Ecto neural progenitor cell (in vitro differentiated cells): ENCODE measurements around the gene CPHXL.

Source experiments
- DNase-seq: peaks from one replicate; pipeline ENCODE4 v3.0.0-alpha.2; 2018; ENCODE audit warnings: low spot score

CPHXL gene

GRCh38 chr16:75726390-75726789 lies at the start of gene CPHXL:
Gene CPHXL, minus strand, starts transcription at chr16:75726490. Its CDS starts 48 bp downstream, at chr16:75726442.
- no peak for DNase-seq

- DNase-seq = no peak
These were observed 47.9 kb upstream of the CPHXL start for GRCh38 chr16:75774197-75774596.

- no peak for DNase-seq
These were observed 43.8 kb upstream of the CPHXL start for GRCh38 chr16:75770051-75770450.

- DNase-seq = peak; percentile 54
These were observed 38.0 kb upstream of the CPHXL start for GRCh38 chr16:75764154-75764768.

GRCh38 chr16:75763204-75763603 lies 36.9 kb upstream of the CPHXL start:
- no peak for DNase-seq

GRCh38 chr16:75762746-75763145 lies 36.5 kb upstream of the CPHXL start:
- DNase-seq = no peak

- DNase-seq = no peak
These were observed 34.8 kb upstream of the CPHXL start for GRCh38 chr16:75761108-75761507.

- DNase-seq = no peak
These were observed 33.8 kb upstream of the CPHXL start for GRCh38 chr16:75760018-75760519.

- no peak for DNase-seq
These were observed 31.9 kb upstream of the CPHXL start for GRCh38 chr16:75758215-75758614.

GRCh38 chr16:75754141-75754540 lies 27.9 kb upstream of the CPHXL start:
- DNase-seq = no peak

GRCh38 chr16:75750528-75750927 lies 24.2 kb upstream of the CPHXL start:
- no peak for DNase-seq

GRCh38 chr16:75746359-75746758 lies 20.1 kb upstream of the CPHXL start:
- no peak for DNase-seq

- DNase-seq = no peak
These were observed 19.5 kb upstream of the CPHXL start for GRCh38 chr16:75745823-75746222.

GRCh38 chr16:75745242-75745641 lies 19.0 kb upstream of the CPHXL start:
- no peak for DNase-seq

- DNase-seq = no peak
These were observed 16.2 kb upstream of the CPHXL start for GRCh38 chr16:75742424-75743047.

- DNase-seq = no peak
These were observed 7.3 kb upstream of the CPHXL start for GRCh38 chr16:75733305-75734211.

GRCh38 chr16:75732871-75733270 lies 6.6 kb upstream of the CPHXL start:
- DNase-seq = no peak

- DNase-seq = no peak
These were observed 931 bp upstream of the CPHXL start for GRCh38 chr16:75727221-75727620.

- DNase-seq = no peak
These were observed 7.8 kb downstream of the CPHXL start for GRCh38 chr16:75718452-75718851.

- no peak for DNase-seq
These were observed 11.6 kb downstream of the CPHXL start for GRCh38 chr16:75714661-75715060.

- DNase-seq = no peak
These were observed 15.9 kb downstream of the CPHXL start for GRCh38 chr16:75710344-75710743.

- no peak for DNase-seq
These were observed 23.0 kb downstream of the CPHXL start for GRCh38 chr16:75703306-75703705.

GRCh38 chr16:75702242-75702641 lies 24.0 kb downstream of the CPHXL start:
- DNase-seq = peak; percentile 7
